Fibroblast of skin of abdomen (primary cell): ENCODE results near the gene SLC44A5.

Experiments used
- DNase-seq: peaks from one replicate; pipeline ENCODE4 v3.0.0-alpha.2; 2013

The SLC44A5 gene

GRCh38 chr1:75171876-75172275, 439.0 kb downstream of the SLC44A5 start:
- DNase-seq: peak; percentile 2

- no peak for DNase-seq
Observed at GRCh38 chr1:75170981-75171380, 439.9 kb downstream of the SLC44A5 start.

GRCh38 chr1:75170011-75170410, 440.9 kb downstream of the SLC44A5 start:
- DNase-seq: no peak

- DNase-seq: no peak
Observed at GRCh38 chr1:75166821-75167220, 444.1 kb downstream of the SLC44A5 start.

GRCh38 chr1:75165264-75165663, 445.6 kb downstream of the SLC44A5 start:
- no peak for DNase-seq

GRCh38 chr1:75159154-75159553, 451.8 kb downstream of the SLC44A5 start:
- no peak for DNase-seq
